T47D (cell line): ENCODE results near the gene DUSP8.
"Not testable (repeated sequence)": the region's sequence is repeated elsewhere in the genome, so short reads cannot be mapped to it uniquely, and the experiment has no call there.

ENCODE experiments used
- DNase-seq, 2 experiments: peaks; one replicate each; pipeline versions ENCODE4 v3.0.0 to v3.0.0-alpha.2; 2011 to 2012; ENCODE audit warnings: low read depth in 1 of 2, low spot score in 1 of 2
- JUND ChIP-seq: IDR thresholded peaks from 2 replicates; pipeline ENCODE4 v1.6.1; 2012; ENCODE audit warnings: low read depth
- in situ Hi-C: cut with HindIII; loops from 2 replicates; pipeline ENCODE4 v1.10.0; 2016; ENCODE audit warnings: low sequenced_read_pairs, low pct_unique_long_range_greater_than_20kb

DUSP8 gene

GRCh38 chr11:1581976-1582375 is 9.9 kb upstream of the DUSP8 start:
- no peak for DNase-seq
- in situ Hi-C loops: no loop called here
- TF ChIP-seq JUND: no peak

GRCh38 chr11:1576825-1577224 is 4.8 kb upstream of the DUSP8 start:
- TF ChIP-seq JUND: no peak
- DNase-seq: no peak
- in situ Hi-C loops: no loop called here

- in situ Hi-C loops: not testable (repeated sequence)
These were observed 3.7 kb upstream of the DUSP8 start for GRCh38 chr11:1575756-1576155.

GRCh38 chr11:1574933-1575242 is 2.8 kb upstream of the DUSP8 start:
- no peak for TF ChIP-seq JUND
- DNase-seq: no peak
- in situ Hi-C loops: no loop called here

More at GRCh38 chr11:1575756-1576155, 3.7 kb upstream of the DUSP8 start:
- not testable (repeated sequence) for DNase-seq

DNA sequence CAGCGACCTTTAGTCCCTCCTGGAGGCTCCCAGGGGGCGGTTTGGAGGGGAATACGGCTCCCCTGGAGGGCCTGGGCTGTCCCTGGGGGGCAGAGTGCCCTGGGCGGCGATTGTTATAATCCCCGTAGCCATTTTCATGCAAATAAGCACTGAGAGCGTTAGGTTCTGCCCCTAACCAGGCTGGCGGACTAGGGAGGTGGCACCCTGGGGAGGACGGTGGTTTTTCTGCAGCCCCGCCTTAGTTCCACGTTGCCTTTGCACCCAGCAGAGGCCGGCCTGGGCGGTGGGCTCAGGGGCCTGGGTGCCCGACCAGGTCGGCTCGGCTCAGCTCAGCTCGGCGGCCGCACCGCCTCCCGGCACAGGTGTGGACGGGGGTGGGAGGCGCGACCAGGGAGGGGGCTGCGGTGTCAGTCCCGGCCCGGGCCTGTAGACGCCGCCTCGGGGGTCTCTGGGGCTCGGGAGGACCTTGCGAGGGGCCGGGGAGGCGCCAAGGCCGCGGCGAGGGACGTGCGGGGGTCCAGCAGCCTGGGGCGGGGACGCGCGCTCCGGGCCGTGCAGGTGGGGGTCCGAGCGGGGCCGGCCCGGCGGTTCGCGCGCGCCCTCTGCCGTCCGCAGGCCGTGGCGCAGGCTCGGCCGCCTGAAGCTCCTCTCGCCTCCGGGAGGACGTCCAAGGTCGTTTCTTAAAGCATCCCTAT is 2.3 kb upstream of the DUSP8 start:
- peak; percentile 31 to 68 for DNase-seq
- in situ Hi-C loops: no loop called here
- TF ChIP-seq JUND: no peak

DNA sequence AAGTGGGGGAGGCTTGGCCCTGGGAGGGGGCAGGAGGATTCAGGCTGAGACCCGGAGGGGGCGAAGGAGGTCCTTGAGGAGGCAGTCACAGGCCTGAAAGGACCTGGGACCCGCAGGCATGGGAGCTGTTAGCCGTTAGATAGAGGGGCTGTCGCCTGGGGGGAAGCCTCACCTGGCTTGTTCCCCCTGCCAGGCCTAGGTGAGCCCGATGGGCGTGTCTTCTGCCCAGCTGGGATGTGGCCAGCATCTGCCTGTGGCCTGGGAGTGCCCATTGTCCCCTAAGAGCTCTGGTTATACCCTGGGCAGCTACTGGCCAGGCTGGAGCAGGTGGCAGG is 1.8 kb upstream of the DUSP8 start:
- TF ChIP-seq JUND: no peak
- peak in 1 of 2 experiments; percentile 81 for DNase-seq
- in situ Hi-C loops: no loop called here

- TF ChIP-seq JUND: no peak
- DNase-seq: peak in 1 of 2 experiments; percentile 57
- in situ Hi-C loops: no loop called here
These were observed 1.2 kb upstream of the DUSP8 start for GRCh38 chr11:1573077-1573902.

DNA sequence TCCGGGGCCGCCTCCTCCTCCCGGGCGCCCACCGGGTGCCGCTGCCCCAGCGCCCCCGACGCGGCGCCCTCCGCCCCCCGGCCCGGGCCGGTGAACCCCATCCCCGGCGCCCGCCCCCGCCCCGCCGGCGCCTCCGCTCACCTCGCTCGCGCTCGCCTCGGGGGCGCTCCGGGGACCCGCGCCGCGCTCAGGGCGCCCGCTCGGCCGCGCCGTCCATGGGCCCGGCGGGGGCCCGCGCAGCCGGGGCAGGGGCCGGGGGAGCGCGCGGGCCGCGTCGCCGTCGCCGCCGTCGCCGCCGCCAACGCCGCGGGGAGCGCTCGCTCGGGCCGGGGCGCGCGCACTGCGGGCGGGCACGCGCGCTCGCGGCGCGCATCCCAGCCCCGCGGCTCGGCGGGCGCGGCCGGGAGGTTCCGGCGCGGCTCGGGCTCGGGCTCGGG is 293 bp downstream of the DUSP8 start:
- no peak for TF ChIP-seq JUND
- no peak for DNase-seq
- in situ Hi-C loops: no loop called here

- no peak for DNase-seq
- TF ChIP-seq JUND: no peak
- in situ Hi-C loops: no loop called here
These were observed 943 bp downstream of the DUSP8 start for GRCh38 chr11:1570896-1571759.

- DNase-seq: no peak
- no peak for TF ChIP-seq JUND
- in situ Hi-C loops: no loop called here
These were observed 1.6 kb downstream of the DUSP8 start for GRCh38 chr11:1570531-1570895.

DNA sequence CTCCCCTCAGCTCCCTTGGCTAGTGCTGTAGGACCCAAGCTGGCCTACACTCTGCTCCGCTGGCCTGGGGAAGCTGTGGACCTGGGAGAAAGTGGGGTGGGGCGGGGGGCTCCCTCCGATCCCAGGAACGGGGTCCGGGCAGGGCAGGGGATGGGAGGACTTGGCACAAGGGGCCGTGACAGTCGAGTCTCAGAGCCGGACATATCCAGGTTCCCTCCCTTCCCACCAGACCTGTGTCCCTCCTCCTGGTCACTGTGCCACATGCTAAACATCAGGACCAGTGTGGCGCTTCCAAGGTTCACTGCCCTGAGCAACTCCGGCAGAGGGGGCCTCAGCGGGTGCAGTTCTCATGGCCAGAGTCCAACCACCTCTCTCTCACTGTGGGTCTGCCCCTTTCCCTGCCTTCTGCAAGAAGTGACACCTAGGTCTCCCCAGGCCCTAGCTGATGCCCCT is 2.0 kb downstream of the DUSP8 start:
- no peak for TF ChIP-seq JUND

DNA sequence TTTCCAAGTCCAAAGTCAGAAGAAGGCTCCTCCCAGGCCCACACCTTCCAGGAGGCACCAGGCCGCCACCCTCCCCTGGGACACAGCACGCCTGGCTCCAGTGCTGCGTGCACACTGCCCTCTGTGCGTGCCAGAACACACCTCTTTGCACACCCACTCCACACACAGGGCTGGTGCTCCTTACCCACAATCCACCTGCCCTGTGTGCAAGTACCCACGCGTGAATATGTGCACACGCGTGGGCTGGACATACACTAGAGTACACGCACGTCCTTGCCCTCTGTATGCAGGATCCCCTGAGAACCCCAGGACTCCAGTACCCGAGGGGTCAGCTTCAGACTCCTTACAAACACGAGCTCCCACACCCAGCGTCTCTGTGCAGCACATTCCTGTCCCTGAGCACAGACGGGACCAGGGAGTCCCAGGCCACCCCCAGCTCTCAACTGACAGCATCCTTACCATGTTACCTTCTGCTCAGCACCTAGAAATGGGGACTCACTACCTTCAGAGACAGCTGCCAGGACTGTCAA is 2.8 kb downstream of the DUSP8 start:
- in situ Hi-C loops: no loop called here
- DNase-seq: no peak
- no peak for TF ChIP-seq JUND

More for the DNA sequence above, 2.0 kb downstream of the DUSP8 start:
- no peak for DNase-seq
- in situ Hi-C loops: no loop called here
